Hepatocyte (in vitro differentiated cells): ENCODE data around the gene TBKBP1.

Experiments used
- EZH2 ChIP-seq: fragments of 200-600 bp; sonication (generic); IDR thresholded peaks from 2 replicates; pipeline ENCODE4 v1.6.1; 2016; ENCODE audit warnings: antibody characterized with exemption, mild to moderate bottlenecking, borderline replicate concordance
- TF ChIP-seq, protein P1 (sequence below): fragments of 200-600 bp; sonication (generic); IDR thresholded peaks from 2 replicates; pipeline ENCODE4 v1.5.1; 2016; ENCODE audit warnings: antibody characterized with exemption, mild to moderate bottlenecking; ENCODE audit not compliant: poor library complexity

DNA sequence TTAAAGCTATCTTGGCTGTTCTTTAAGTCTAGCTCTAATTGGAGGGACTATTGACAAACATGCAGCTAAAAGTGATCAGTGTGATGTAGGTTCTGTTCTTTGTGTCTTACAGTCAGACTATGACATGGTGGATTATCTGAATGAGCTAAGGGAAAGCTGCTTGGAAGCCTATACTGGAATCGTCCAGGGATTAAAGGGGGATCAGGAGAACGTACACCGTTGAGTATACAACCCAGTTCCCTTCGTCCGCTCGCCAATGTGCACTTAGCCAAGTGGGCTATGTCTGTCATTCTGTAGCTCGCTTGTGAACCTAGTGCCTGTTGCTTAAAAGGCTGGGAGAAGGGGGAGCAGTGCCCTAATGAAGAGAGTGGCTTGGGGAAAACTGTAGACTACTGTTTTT, 15.8 kb upstream of the TBKBP1 start:
- TF ChIP-seq, protein P1, sequence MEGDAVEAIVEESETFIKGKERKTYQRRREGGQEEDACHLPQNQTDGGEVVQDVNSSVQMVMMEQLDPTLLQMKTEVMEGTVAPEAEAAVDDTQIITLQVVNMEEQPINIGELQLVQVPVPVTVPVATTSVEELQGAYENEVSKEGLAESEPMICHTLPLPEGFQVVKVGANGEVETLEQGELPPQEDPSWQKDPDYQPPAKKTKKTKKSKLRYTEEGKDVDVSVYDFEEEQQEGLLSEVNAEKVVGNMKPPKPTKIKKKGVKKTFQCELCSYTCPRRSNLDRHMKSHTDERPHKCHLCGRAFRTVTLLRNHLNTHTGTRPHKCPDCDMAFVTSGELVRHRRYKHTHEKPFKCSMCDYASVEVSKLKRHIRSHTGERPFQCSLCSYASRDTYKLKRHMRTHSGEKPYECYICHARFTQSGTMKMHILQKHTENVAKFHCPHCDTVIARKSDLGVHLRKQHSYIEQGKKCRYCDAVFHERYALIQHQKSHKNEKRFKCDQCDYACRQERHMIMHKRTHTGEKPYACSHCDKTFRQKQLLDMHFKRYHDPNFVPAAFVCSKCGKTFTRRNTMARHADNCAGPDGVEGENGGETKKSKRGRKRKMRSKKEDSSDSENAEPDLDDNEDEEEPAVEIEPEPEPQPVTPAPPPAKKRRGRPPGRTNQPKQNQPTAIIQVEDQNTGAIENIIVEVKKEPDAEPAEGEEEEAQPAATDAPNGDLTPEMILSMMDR = no peak
- TF ChIP-seq EZH2 = no peak
